Activated CD8-positive, alpha-beta T cell treated with anti-CD3 and anti-CD28 coated beads, Interleukin-2, amount 10 ng/mL, durations not matched to agents 7 days and 5 days (primary cell): Measurements from ENCODE around the gene SLC39A11. TPM values are rescaled to one million over a fixed set of nuclear protein-coding genes. Genes with fewer than 3 reads are reported as not detected.
"Not testable (repeated sequence)": the region's sequence is repeated elsewhere in the genome, so short reads cannot be mapped to it uniquely, and the experiment has no call there.

Source experiments
- ATAC-seq: fragments of 150-1000 bp; cut with Tn5 transposase; one replicate; pipeline ENCODE4 v1.10.0; 2021; ENCODE audit warnings: moderate library complexity
- CTCF ChIA-PET: fragments of 350-600 bp; sonication (Branson Sonifier 250); formaldehyde crosslinking; loops from one replicate; lab custom pipeline; 2021; ENCODE audit warnings: antibody characterized with exemption; lab: Charles Lee
- POLR2A ChIA-PET: fragments of 350-600 bp; sonication (Branson Sonifier 250); formaldehyde crosslinking; loops from one replicate; lab custom pipeline; 2021; ENCODE audit warnings: antibody characterized with exemption; lab: Charles Lee
- DNase-seq: peaks from one replicate; pipeline ENCODE4 v3.0.0-alpha.2; 2020
- H3K27ac Mint-ChIP-seq: one replicate; pipeline ENCODE4 v1.8.0; 2021; ENCODE audit warnings: mild to moderate bottlenecking, mixed read lengths
- H3K27me3 Mint-ChIP-seq: one replicate; pipeline ENCODE4 v1.8.0; 2021; ENCODE audit warnings: low read depth, mixed read lengths
- H3K36me3 Mint-ChIP-seq: one replicate; pipeline ENCODE4 v1.8.0; 2021; ENCODE audit warnings: low read depth, mixed read lengths
- H3K4me1 Mint-ChIP-seq: one replicate; pipeline ENCODE4 v1.8.0; 2021; ENCODE audit warnings: low read depth, mixed read lengths
- H3K4me3 Mint-ChIP-seq: one replicate; pipeline ENCODE4 v1.8.0; 2021; ENCODE audit warnings: mild to moderate bottlenecking, mixed read lengths
- H3K9me3 Mint-ChIP-seq: one replicate; pipeline ENCODE4 v1.8.0; 2022; ENCODE audit warnings: mixed read lengths; ENCODE audit not compliant: insufficient read depth
- total RNA-seq, 2 experiments: library from RNA; stranded (reverse); gene quantifications; one replicate each; pipeline ENCODE4 v1.2.3, GENCODE V29; 2021

SLC39A11 gene
- total RNA-seq, 2 experiments from 2014 or later: 20.2 to 20.5 TPM

DNA sequence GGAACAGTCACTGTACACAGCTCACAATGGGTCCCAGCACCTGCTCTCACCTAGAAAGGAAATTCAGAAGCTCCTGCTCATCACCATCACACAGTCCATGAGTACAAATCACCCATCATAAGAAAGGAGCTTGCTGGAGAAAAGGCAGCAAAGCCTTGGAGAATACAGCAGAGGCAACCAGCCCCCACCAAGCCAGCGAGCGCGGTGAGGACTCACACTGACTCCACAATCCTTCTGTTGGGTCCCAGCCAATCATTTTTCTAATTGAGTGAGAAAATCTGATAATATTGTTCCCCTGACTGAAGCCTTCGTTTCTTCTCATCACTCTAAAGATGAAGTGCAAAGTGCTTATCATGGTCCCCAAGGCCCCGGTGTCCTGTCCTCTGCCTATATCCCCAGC, 298.3 kb downstream of the SLC39A11 start:
- no peak for DNase-seq
- no peaks in the 10 kb centered on the region for H3K4me1 Mint-ChIP-seq
- H3K4me3 Mint-ChIP-seq: no peak overlapping the region
- no peak overlapping the region for H3K27ac Mint-ChIP-seq
- H3K27me3 Mint-ChIP-seq: no peaks in the 10 kb centered on the region
- peaks cover 14% of the 10 kb centered on the region for H3K36me3 Mint-ChIP-seq
- ATAC-seq: no peak
- peaks cover 26% of the 10 kb centered on the region for H3K9me3 Mint-ChIP-seq
- POLR2A ChIA-PET: interaction anchor here (0.9 kb wide), 1 partner anchor 40 kb away, joined by 3 read pairs; no protein-coding TSS in a partner anchor
- CTCF ChIA-PET: no interaction called here

DNA sequence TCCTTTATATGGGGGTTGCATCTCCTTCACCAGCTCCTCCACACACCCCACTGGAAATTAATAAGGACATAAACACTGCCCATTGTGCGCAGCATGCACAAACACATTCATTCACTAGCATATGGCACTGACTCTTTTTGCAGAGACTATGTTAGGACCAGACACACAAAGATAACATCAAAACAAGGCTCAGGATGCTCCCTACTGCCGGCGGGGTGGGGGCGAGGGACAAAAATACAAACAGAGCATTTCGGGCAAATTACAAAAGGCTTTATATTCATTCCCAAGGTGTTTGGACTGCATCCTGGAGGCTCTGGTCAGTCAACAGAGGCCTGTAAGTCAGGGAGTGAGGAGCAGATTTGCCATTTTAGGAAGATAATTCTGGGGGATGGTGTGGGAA, 299.7 kb downstream of the SLC39A11 start:
- no peak for DNase-seq
- no peaks in the 10 kb centered on the region for H3K27me3 Mint-ChIP-seq
- no peaks in the 10 kb centered on the region for H3K4me1 Mint-ChIP-seq
- peaks cover 26% of the 10 kb centered on the region for H3K9me3 Mint-ChIP-seq
- H3K27ac Mint-ChIP-seq: no peak overlapping the region
- ATAC-seq: no peak
- ChIA-PET CTCF (no interaction called here), POLR2A (no interaction called here)
- no peak overlapping the region for H3K4me3 Mint-ChIP-seq
- peaks cover 11% of the 10 kb centered on the region for H3K36me3 Mint-ChIP-seq

- CTCF ChIA-PET: no interaction called here
These were observed 302.3 kb downstream of the SLC39A11 start for GRCh38 chr17:72790190-72790589.

DNA sequence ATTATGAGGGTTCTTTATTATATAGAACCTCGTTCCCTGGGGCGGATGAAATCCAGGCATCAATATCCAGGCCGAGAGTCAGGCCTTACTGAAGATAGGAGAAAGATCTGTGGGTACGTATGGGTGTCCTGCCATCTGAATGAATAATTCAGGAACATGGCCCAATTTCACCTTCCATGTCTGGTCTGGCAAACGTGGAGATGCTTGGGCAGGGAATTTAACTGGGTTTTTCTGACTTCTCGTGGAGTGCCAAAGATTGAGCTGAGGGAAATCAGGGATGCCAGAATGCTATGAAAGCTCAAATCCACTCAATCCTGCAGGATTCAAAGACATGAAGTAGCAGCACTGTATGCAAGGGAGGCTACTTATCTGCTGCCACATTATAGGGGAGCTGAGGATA, 302.8 kb downstream of the SLC39A11 start:
- ChIA-PET POLR2A (no interaction called here), CTCF (no interaction called here)
- H3K4me3 Mint-ChIP-seq: no peak overlapping the region
- ATAC-seq: no peak
- H3K36me3 Mint-ChIP-seq: peaks cover 11% of the 10 kb centered on the region
- no peaks in the 10 kb centered on the region for H3K27me3 Mint-ChIP-seq
- H3K4me1 Mint-ChIP-seq: no peaks in the 10 kb centered on the region
- no peak overlapping the region for H3K27ac Mint-ChIP-seq
- DNase-seq: no peak
- peaks cover 15% of the 10 kb centered on the region for H3K9me3 Mint-ChIP-seq

More at GRCh38 chr17:72790190-72790589, 302.3 kb downstream of the SLC39A11 start:
- Mint-ChIP-seq H3K4me3 (no peak overlapping the region), H3K27me3 (no peaks in the 10 kb centered on the region), H3K27ac (no peak overlapping the region), H3K9me3 (peaks cover 18% of the 10 kb centered on the region), H3K36me3 (peaks cover 11% of the 10 kb centered on the region), H3K4me1 (no peaks in the 10 kb centered on the region)
- POLR2A ChIA-PET: no interaction called here
- ATAC-seq (no peak), DNase-seq (no peak)

DNA sequence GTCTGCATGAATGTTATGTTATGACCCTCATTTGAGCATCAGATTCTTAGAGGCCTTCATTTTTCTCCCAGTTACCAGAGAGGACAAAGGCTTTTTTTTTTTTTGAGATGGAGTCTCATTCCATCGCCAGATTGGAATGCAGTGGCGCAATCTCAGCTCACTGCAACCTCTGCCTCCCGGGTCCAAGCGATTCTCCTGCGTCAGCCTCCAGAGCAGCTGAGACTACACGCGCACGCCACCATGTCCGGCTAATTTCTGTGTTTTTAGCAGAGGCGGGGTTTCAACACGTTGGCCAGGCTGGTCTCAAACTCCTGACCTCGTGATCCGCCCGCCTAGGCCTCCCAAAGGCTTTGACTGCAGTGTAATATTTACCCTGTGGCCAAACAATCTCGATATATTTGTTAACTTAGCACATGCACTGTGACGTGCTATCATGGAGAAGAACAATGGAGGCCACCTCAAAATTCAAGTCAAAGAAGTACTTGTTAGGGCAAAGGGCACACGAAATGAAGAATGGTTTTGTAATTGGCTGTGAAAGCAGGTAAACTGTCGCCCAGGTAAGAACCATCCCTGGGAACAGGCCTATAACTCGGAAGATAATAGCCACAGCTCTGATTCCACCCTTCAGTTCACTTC, 303.4 kb downstream of the SLC39A11 start:
- Mint-ChIP-seq H3K27ac (no peak overlapping the region), H3K27me3 (no peaks in the 10 kb centered on the region), H3K4me3 (no peak overlapping the region), H3K9me3 (peaks cover 15% of the 10 kb centered on the region), H3K36me3 (peaks cover 7% of the 10 kb centered on the region), H3K4me1 (no peaks in the 10 kb centered on the region)
- ATAC-seq (no peak), DNase-seq (no peak)
- CTCF ChIA-PET: no interaction called here
- POLR2A ChIA-PET: no interaction called here

DNA sequence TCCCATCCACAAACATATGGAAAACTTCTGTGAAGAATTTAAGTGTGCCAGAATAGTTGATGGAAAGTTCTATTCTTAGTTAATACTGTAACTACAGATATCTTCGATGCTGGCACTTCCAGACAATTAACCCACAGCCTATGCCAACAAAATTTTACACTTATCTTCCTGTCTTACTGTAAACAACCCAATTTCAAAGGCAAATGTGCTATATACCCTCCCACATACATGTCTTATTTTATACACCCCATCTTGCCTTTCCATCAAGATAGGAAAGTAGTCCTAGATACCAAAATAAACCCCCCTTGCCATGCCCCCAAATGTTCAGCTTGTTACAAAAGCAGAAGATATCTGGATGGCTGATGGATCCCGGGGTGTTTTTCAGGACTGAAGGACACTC, 306.3 kb downstream of the SLC39A11 start:
- no peaks in the 10 kb centered on the region for H3K4me1 Mint-ChIP-seq

DNA sequence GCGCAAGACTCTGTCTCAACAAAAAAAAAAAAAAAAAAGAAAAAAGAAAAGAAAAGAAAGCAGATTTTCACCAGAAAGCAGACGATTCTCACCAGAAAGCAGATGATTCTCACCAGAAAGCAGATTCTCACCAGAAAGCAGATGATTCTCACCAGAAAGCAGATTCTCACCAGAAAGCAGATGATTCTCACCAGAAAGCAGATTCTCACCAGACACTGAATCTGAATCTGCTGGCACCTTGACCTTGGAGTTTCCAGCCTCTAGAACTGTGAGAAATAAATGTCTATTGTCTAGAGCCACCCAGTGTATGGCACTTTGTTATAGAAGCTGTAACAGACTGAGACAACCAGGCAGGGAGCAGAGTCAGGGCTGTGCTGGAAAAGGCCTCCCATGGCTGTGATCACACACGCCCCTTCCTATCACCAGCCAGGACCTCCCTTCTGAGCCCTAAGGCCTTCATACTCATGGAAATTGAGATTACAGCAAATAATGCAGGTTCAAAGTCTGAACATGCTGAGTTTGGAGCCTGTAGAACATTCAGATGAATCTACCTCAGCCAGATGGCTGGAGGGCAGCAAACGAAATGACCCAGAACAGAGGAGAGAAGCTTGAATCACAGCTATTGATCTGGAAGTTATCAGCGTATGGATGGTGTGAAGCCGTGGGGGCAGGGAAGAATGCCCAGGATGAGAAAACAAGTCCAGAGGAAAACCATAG, 309.3 kb downstream of the SLC39A11 start:
- no peak for ATAC-seq
- POLR2A ChIA-PET: no interaction called here

More for the DNA sequence above, 306.3 kb downstream of the SLC39A11 start:
- H3K27me3 Mint-ChIP-seq: no peaks in the 10 kb centered on the region
- H3K9me3 Mint-ChIP-seq: no peaks in the 10 kb centered on the region
- ChIA-PET POLR2A (no interaction called here), CTCF (interaction anchor here (1.9 kb wide), 1 partner anchor 59 kb away, joined by 4 read pairs; no protein-coding TSS in a partner anchor)
- no peak overlapping the region for H3K27ac Mint-ChIP-seq
- ATAC-seq: no peak
- no peaks in the 10 kb centered on the region for H3K36me3 Mint-ChIP-seq
- H3K4me3 Mint-ChIP-seq: no peak overlapping the region
- no peak for DNase-seq

GRCh38 chr17:72782437-72782836, 310.1 kb downstream of the SLC39A11 start:
- H3K4me1 Mint-ChIP-seq, CTCF ChIA-PET, ATAC-seq, H3K27ac Mint-ChIP-seq, H3K27me3 Mint-ChIP-seq, H3K36me3 Mint-ChIP-seq, DNase-seq, POLR2A ChIA-PET, H3K9me3 Mint-ChIP-seq, H3K4me3 Mint-ChIP-seq: not testable (repeated sequence)

More for the DNA sequence above, 309.3 kb downstream of the SLC39A11 start:
- Mint-ChIP-seq H3K4me1 (no peaks in the 10 kb centered on the region), H3K36me3 (no peaks in the 10 kb centered on the region), H3K27ac (no peak overlapping the region), H3K4me3 (no peak overlapping the region), H3K27me3 (no peaks in the 10 kb centered on the region), H3K9me3 (no peaks in the 10 kb centered on the region)
- DNase-seq: no peak
- CTCF ChIA-PET: no interaction called here

- CTCF ChIA-PET: no interaction called here
- Mint-ChIP-seq H3K9me3 (no peaks in the 10 kb centered on the region), H3K4me3 (no peak overlapping the region), H3K4me1 (no peaks in the 10 kb centered on the region), H3K36me3 (no peaks in the 10 kb centered on the region), H3K27me3 (no peaks in the 10 kb centered on the region), H3K27ac (no peak overlapping the region)
- DNase-seq (no peak), ATAC-seq (no peak)
- POLR2A ChIA-PET: no interaction called here
These were observed 314.0 kb downstream of the SLC39A11 start for GRCh38 chr17:72778169-72779151.

DNA sequence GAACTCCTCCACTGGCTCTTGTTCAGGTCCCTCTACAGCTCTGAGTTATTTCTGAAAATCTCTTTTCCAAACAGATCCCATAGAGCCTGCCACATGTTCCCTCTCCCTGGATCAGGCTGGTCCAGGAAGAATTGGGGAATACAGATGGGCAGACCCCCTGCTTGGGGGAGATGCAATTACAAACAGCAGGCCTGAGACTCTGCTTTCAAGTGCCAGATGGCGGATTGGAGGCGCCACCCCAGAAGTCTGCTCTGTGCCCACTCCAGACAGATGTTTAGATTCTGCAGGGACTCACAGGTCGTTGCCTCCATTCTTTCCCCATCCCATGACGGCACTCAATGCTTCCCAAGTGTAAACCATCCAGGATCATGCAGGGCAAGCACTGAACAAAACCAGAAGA, 316.6 kb downstream of the SLC39A11 start:
- Mint-ChIP-seq H3K36me3 (no peaks in the 10 kb centered on the region), H3K4me3 (no peak overlapping the region), H3K4me1 (no peaks in the 10 kb centered on the region), H3K27ac (no peak overlapping the region), H3K9me3 (no peaks in the 10 kb centered on the region), H3K27me3 (no peaks in the 10 kb centered on the region)
- ChIA-PET POLR2A (no interaction called here), CTCF (no interaction called here)
- DNase-seq (no peak), ATAC-seq (no peak)

DNA sequence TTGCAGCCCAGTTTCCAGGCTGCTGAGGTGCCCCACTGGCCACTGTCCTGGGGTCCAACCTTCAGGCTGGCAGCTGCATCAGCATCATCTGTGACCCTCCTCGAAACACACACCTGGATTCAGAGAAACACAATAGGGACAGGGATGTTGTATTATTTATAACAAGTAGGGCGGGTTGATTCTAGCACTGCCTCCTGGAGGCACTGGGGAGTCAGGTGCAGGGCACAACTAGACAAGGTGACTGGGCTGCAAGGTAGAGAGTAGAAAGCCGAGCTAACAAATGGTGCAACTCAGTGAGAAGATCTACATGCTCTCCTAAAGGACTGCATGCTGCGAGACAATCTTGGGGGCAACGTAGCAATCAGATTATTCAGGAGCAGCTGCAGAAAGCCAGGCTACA, 317.3 kb downstream of the SLC39A11 start:
- ATAC-seq: no peak
- no peak for DNase-seq
- H3K36me3 Mint-ChIP-seq: peaks cover 2% of the 10 kb centered on the region

More for the DNA sequence above, 317.3 kb downstream of the SLC39A11 start:
- Mint-ChIP-seq H3K9me3 (no peaks in the 10 kb centered on the region), H3K27ac (no peak overlapping the region), H3K4me3 (no peak overlapping the region), H3K27me3 (no peaks in the 10 kb centered on the region), H3K4me1 (no peaks in the 10 kb centered on the region)
- ChIA-PET POLR2A (no interaction called here), CTCF (no interaction called here)
